Fibroblast of mammary gland (primary cell): ENCODE data around the gene GRHL3.

ENCODE experiments used
- DNase-seq: peaks from one replicate; pipeline ENCODE4 v3.0.0-alpha.2; 2010; ENCODE audit warnings: low read depth
- H3K4me3 ChIP-seq: 2 replicates; pipeline ENCODE4 v1.5.1; 2011; ENCODE audit warnings: low read depth, mild to moderate bottlenecking, low read length, moderate library complexity; ENCODE audit not compliant: control insufficient read depth
- CTCF ChIP-seq: conservative IDR thresholded peaks from 2 replicates; pipeline ENCODE4 v1.5.1; 2011; ENCODE audit warnings: low read depth, low read length, inconsistent platforms; ENCODE audit not compliant: control insufficient read depth, insufficient read depth

Gene GRHL3

GRCh38 chr1:24298606-24299005 is 20.6 kb upstream of the GRHL3 start:
- no peak for TF ChIP-seq CTCF
- no peak overlapping the region for H3K4me3 ChIP-seq
- no peak for DNase-seq

GRCh38 chr1:24299901-24300300 is 19.3 kb upstream of the GRHL3 start:
- no peak overlapping the region for H3K4me3 ChIP-seq
- no peak for DNase-seq
- no peak for TF ChIP-seq CTCF

- no peak for TF ChIP-seq CTCF
- H3K4me3 ChIP-seq, result no peak overlapping the region
- peak; percentile 49 for DNase-seq
Measured at GRCh38 chr1:24300971-24301784, 18.0 kb upstream of the GRHL3 start.

GRCh38 chr1:24301785-24302175 is 17.4 kb upstream of the GRHL3 start:
- DNase-seq, result peak; percentile 67
- no peak overlapping the region for H3K4me3 ChIP-seq
- no peak for TF ChIP-seq CTCF

GRCh38 chr1:24302209-24302611 is 16.9 kb upstream of the GRHL3 start:
- DNase-seq, result peak; percentile 38
- TF ChIP-seq CTCF, result no peak
- H3K4me3 ChIP-seq, result no peak overlapping the region

GRCh38 chr1:24303600-24303999 is 15.6 kb upstream of the GRHL3 start:
- no peak for DNase-seq
- no peak for TF ChIP-seq CTCF
- H3K4me3 ChIP-seq, result no peak overlapping the region
